Measurements from ENCODE around the gene KCTD19.
A peak's percentile ranks its signal among the peaks of the same experiment; 100 is the strongest.

The KCTD19 gene

GRCh38 chr16:67241008-67241900 lies 85.3 kb downstream of the KCTD19 start:
- DNase-seq (ENCODE audit: low read depth in 2 of 2), result peak; percentile 79 to 83
- H3K4me3 ChIP-seq (replicated peaks in 1 of 2; ENCODE audit: low read depth in 2 of 2, low read length in 2 of 2), result no peak overlapping the region
- TF ChIP-seq CTCF (IDR thresholded peaks at IDR 0.05; ENCODE audit: low read depth, low read length), result no peak

- no peak for TF ChIP-seq CTCF (IDR thresholded peaks at IDR 0.05; ENCODE audit: low read depth, low read length)
- peak in 1 of 2 donors; percentile 57 for DNase-seq (ENCODE audit: low read depth in 2 of 2)
- H3K4me3 ChIP-seq (replicated peaks in 1 of 2; ENCODE audit: low read depth in 2 of 2, low read length in 2 of 2), result no peak overlapping the region
Measured at GRCh38 chr16:67240506-67240905, 86.0 kb downstream of the KCTD19 start.
